K562 (cell line): ENCODE results near the gene TIMM10. TPM values are rescaled to one million over a fixed set of nuclear protein-coding genes. Genes with fewer than 3 reads are reported as not detected.

Experiments
- ATAC-seq: fragments of 200-7000 bp; cut with Tn5 transposase; 3 replicates; pipeline ENCODE4 v1.9.1; 2020; ENCODE audit warnings: moderate library complexity
- BruUV-seq: library from RNA; stranded (reverse); fragments of 400-500 nt; replicated peaks from 2 replicates; lab custom pipeline; 2021; lab: Mats Ljungman, UMichigan
- CTCF ChIA-PET: fragments of 300-600 bp; formaldehyde crosslinking; extraction: SDS; loops from one replicate; lab custom pipeline; 2021; ENCODE audit warnings: low intra/inter-chr PET ratio; lab: Yijun Ruan, JAX
- POLR2A ChIA-PET: fragments of 300-600, 350-650 bp; sonication (Branson Sonifier 250); formaldehyde crosslinking; extraction: SDS; loops from one replicate; lab custom pipeline; 2021; ENCODE audit warnings: antibody characterized with exemption, inconsistent platforms; lab: Yijun Ruan, JAX
- DNase-seq, 4 experiments: peaks; one replicate each; pipeline versions ENCODE4 v3.0.0 to v3.0.0-alpha.2; 2011 to 2018; ENCODE audit warnings: low spot score in 3 of 4, mixed read lengths in 3 of 4; ENCODE audit errors: extremely low read depth in 1 of 4
- FAIRE-seq: peaks from 2 replicates; lab custom pipeline; 2011; peaks lifted over from hg19 to GRCh38; lab: Jason Lieb, UNC
- H2AFZ ChIP-seq: 2 replicates; pipeline ENCODE4 v1.6.0; 2011; ENCODE audit warnings: low read depth, low read length, control low read depth, inconsistent platforms
- H3K27ac ChIP-seq: fragments of 200-600 bp; 3 replicates; pipeline ENCODE4 v1.8.0; 2011; ENCODE audit warnings: low read depth, mild to moderate bottlenecking, control low read depth, inconsistent platforms, low read length, moderate library complexity, mixed read lengths; ENCODE audit errors: extremely low read depth
- H3K27me3 ChIP-seq, 2 experiments: fragments of 300-600 bp in 1 of 2; 2 replicates in 1 of 2; 3 replicates in 1 of 2; pipeline versions ENCODE4 v1.6.0 to v1.8.0; 2011; ENCODE audit warnings: inconsistent platforms in 2 of 2, low read length in 2 of 2, mild to moderate bottlenecking in 1 of 2, mixed read lengths in 1 of 2, moderate library complexity in 1 of 2; ENCODE audit not compliant: control insufficient read depth in 2 of 2, insufficient read depth in 2 of 2
- H3K36me3 ChIP-seq: fragments of 300-600 bp; 3 replicates; pipeline ENCODE4 v1.8.0; 2011; ENCODE audit warnings: mild to moderate bottlenecking, low read length, inconsistent platforms; ENCODE audit not compliant: control insufficient read depth, insufficient read depth
- H3K4me1 ChIP-seq, 2 experiments: fragments of 200-600 bp in 1 of 2; replicated peaks in 1 of 2; 2 replicates in 1 of 2; 3 replicates in 1 of 2; pipeline versions ENCODE4 v1.5.1 to v1.8.0; 2011; ENCODE audit warnings: inconsistent platforms in 2 of 2, low read length in 2 of 2, mild to moderate bottlenecking in 1 of 2, mixed read lengths in 1 of 2, moderate library complexity in 1 of 2; ENCODE audit not compliant: control insufficient read depth in 2 of 2, insufficient read depth in 2 of 2
- H3K4me2 ChIP-seq: 2 replicates; pipeline ENCODE4 v1.6.1; 2011; ENCODE audit warnings: low read length, control low read depth, inconsistent platforms, mixed read lengths; ENCODE audit not compliant: insufficient read depth
- H3K4me3 ChIP-seq: fragments of 200-600 bp; sonication (generic), shearing (Covaris generic); 2 replicates; pipeline ENCODE4 v1.5.1; 2016; ENCODE audit warnings: control low read depth, inconsistent platforms
- H3K79me2 ChIP-seq: fragments of 200-600 bp; 3 replicates; pipeline ENCODE4 v1.8.0; 2011; ENCODE audit warnings: low read length, inconsistent platforms; ENCODE audit not compliant: control insufficient read depth, insufficient read depth
- H3K9ac ChIP-seq, 2 experiments: 2 replicates each; pipeline versions ENCODE4 v1.6.0 to v1.6.1; 2011; ENCODE audit warnings: low read depth in 2 of 2, low read length in 2 of 2, control low read depth in 1 of 2, inconsistent platforms in 1 of 2, mild to moderate bottlenecking in 1 of 2, mixed read lengths in 1 of 2; ENCODE audit not compliant: insufficient read depth in 1 of 2
- H3K9me1 ChIP-seq: one replicate; pipeline ENCODE4 v1.6.0; 2011; ENCODE audit warnings: inconsistent platforms, mild to moderate bottlenecking, low read length, moderate library complexity; ENCODE audit not compliant: control insufficient read depth, insufficient read depth
- H3K9me3 ChIP-seq: replicated peaks from 2 replicates; pipeline ENCODE4 v1.5.1; 2011; ENCODE audit warnings: low read depth, low read length, inconsistent platforms; ENCODE audit not compliant: control insufficient read depth, insufficient read depth
- H4K20me1 ChIP-seq: replicated peaks from 2 replicates; pipeline ENCODE4 v1.6.1; 2011; ENCODE audit warnings: low read length, inconsistent platforms, mixed read lengths; ENCODE audit not compliant: control insufficient read depth, insufficient read depth
- CBFA2T3 ChIP-seq: fragments of 450-650 bp; IDR thresholded peaks from 2 replicates; pipeline ENCODE4 v1.6.1; 2017
- KLF6 ChIP-seq: fragments of 250-450 bp; sonication (Bioruptor Pico); IDR thresholded peaks from 2 replicates; pipeline ENCODE4 v1.4.0; 2020; ENCODE audit warnings: mild to moderate bottlenecking, moderate library complexity, borderline replicate concordance
- PYGO2 ChIP-seq: fragments of 450-650 bp; IDR thresholded peaks from 2 replicates; pipeline ENCODE4 v1.6.1; 2016; ENCODE audit warnings: mild to moderate bottlenecking, missing genetic modification characterization, moderate library complexity, missing compliant biosample characterization
- ZBTB17 ChIP-seq: fragments of 450-650 bp; formaldehyde crosslinking; IDR thresholded peaks from 2 replicates; pipeline ENCODE4 v1.4.0; 2020; ENCODE audit warnings: mild to moderate bottlenecking
- ZNF121 ChIP-seq: sonication (generic); formaldehyde crosslinking; conservative IDR thresholded peaks from 2 replicates; pipeline ENCODE4 v1.8.0; 2022; ENCODE audit warnings: missing genetic modification reagents
- WGBS: fragments of 100-300 bp; shearing (Covaris generic); methylation state at CpG from one replicate; pipeline ENCODE4 v1.1.6; 2016; ENCODE audit warnings: low coverage, mixed read lengths; ENCODE audit not compliant: insufficient coverage; ENCODE audit errors: missing lambda C conversion rate; 5-methylcytosine and 5-hydroxymethylcytosine counted together
- in situ Hi-C: fragments of 300-500 bp; cut with MboI; formaldehyde crosslinking; loops from 4 replicates; pipeline ENCODE4 v1.15.0; 2018; ENCODE audit warnings: inconsistent platforms, mixed read lengths
- intact Hi-C: fragments of 100-400 bp; cut with micrococcal nuclease; formaldehyde crosslinking; loops from 2 replicates; pipeline ENCODE4 v1.14.2; 2022
- polyA plus RNA-seq, 8 experiments: library from polyadenylated mRNA; depleted of rRNA in 4 of 8; stranded (reverse) in 5 of 8; unstranded in 3 of 8; fragments of >200 nt; fragmentation: Nextera tagmentation in 2 of 8; fragmentation: Illumina TruSeq in 1 of 8; extraction: Ambion mirVana in 2 of 8; extraction: Trizol in 1 of 8; gene quantifications; 2 replicates each; pipeline versions ENCODE4 v1.2.1 to v1.2.3, GENCODE V29; 2011 to 2014; ENCODE audit warnings: inconsistent platforms in 1 of 8, missing spikeins in 1 of 8
- total RNA-seq, 7 experiments: library from RNA; depleted of rRNA in 6 of 7; stranded (reverse); fragments of >200 nt in 6 of 7; fragmentation: Illumina TruSeq in 2 of 7; extraction: Trizol in 2 of 7; gene quantifications; 2 replicates each; pipeline versions ENCODE4 v1.2.1 to v1.2.3, GENCODE V29; 2011 to 2021; ENCODE audit warnings: low replicate concordance in 1 of 7

Gene TIMM10
- total and polyA plus RNA-seq, 9 of the 15 experiments (the other 6 are each of a cell fraction or from before 2014, with no cell fraction given) = 109 to 553 (median 172) TPM

DNA sequence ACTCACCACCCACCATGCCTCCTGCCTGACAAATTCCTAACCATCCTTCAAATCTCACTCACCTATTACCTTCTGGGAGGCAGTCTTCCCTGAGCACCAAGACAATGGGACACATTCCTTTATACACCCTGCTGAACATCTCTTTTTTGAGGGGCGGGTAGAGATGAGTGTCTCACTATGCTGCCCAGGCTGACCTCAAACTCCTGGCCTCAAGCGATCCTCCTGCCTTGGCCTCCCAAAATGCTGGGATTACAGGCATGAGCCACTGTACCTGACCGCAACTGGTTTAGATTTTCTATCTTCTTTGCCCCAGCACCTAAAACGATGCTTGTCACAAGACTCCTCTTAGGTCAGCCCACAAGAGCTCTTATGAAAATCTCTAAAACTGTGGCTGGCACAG, 7.1 kb downstream of the TIMM10 start:
- peaks cover 18% of the 10 kb centered on the region for H3K36me3 ChIP-seq
- H3K9ac ChIP-seq = no peak overlapping the region
- H3K27me3 ChIP-seq = no peaks in the 10 kb centered on the region
- H3K9me1 ChIP-seq = no peaks in the 10 kb centered on the region
- no peaks in the 10 kb centered on the region for H3K9me3 ChIP-seq
- in situ Hi-C loops = loop anchor here (10.0 kb wide), 1 partner anchor 179 kb away; no protein-coding TSS in a partner anchor
- no peak overlapping the region for H3K4me2 ChIP-seq
- ATAC-seq (no peak), FAIRE-seq (no peak), DNase-seq (no peak)
- POLR2A ChIA-PET = interaction anchor here (1.0 to 4.3 kb wide), 2 partner anchors 7 to 15 kb away, joined by 3 to 31 read pairs; partner anchors contain the start of gene SLC43A1
- peak; percentile 54; the same call in 1 of the 2 replicates for TF ChIP-seq ZNF121
- no peak for TF ChIP-seq ZBTB17 (CRISPR knock-in tag)
- H2AFZ ChIP-seq = no peak overlapping the region
- peaks cover 14% of the 10 kb centered on the region for H3K79me2 ChIP-seq
- CTCF ChIA-PET = no interaction called here
- peaks cover 0 to 12% of the 10 kb centered on the region in 2 experiments; a peak in 3 of 5 replicates for H3K4me1 ChIP-seq
- BruUV-seq = no TSS peak
- H4K20me1 ChIP-seq = no peaks in the 10 kb centered on the region
- intact Hi-C loops = no loop called here
- H3K27ac ChIP-seq = no peak overlapping the region
- H3K4me3 ChIP-seq = no peak overlapping the region
- WGBS = 73% methylated on average over 4 of the region's 4 CpGs

DNA sequence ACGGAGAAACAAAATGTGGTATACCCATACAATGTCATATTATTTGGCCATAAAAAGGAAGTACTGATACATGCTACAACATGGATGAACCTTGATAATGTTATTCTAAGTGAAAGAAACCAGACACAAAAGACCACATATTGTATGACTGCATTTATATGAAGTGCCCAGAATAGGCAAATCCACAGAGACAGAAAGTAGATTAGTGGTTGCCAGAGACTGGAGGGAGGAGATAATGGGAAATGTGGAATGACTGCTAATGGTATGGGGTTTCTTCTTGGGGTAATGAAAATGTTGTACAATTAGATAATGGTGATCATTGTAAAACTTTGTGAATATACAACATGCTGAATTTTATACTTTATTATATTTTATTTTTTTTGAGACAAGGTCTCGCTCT, 9.4 kb downstream of the TIMM10 start:
- Histone ChIP-seq H3K36me3 (no peaks in the 10 kb centered on the region; the same call in 2 of the 3 replicates), H3K79me2 (no peaks in the 10 kb centered on the region; the same call in 2 of the 3 replicates), H2AFZ (no peak overlapping the region), H3K27ac (no peak overlapping the region), H3K9me3 (no peaks in the 10 kb centered on the region), H3K4me2 (no peak overlapping the region), H4K20me1 (no peaks in the 10 kb centered on the region), H3K9me1 (no peaks in the 10 kb centered on the region), H3K27me3 (no peaks in the 10 kb centered on the region), H3K4me3 (no peak overlapping the region), H3K4me1 (peaks cover 0 to 3% of the 10 kb centered on the region in 2 experiments; a peak in 3 of 5 replicates), H3K9ac (no peak overlapping the region)
- in situ Hi-C loops (loop anchor here (10.0 kb wide), 1 partner anchor 176 kb away; no protein-coding TSS in a partner anchor), intact Hi-C loops (no loop called here)
- ATAC-seq = no peak
- 95% methylated on average over 2 of the region's 2 CpGs for WGBS
- DNase-seq = no peak
- no TSS peak for BruUV-seq
- TF ChIP-seq PYGO2 (no peak), KLF6 (CRISPR knock-in tag) (no peak), CBFA2T3 (peak; percentile 31)
- CTCF ChIA-PET = interaction anchor here (0.5 kb wide), 1 partner anchor 173 kb away, joined by 3 read pairs; no protein-coding TSS in a partner anchor
- FAIRE-seq = no peak
- POLR2A ChIA-PET = interaction anchor here (0.7 to 0.8 kb wide), 2 partner anchors 19 to 178 kb away, joined by 3 to 8 read pairs; no protein-coding TSS in a partner anchor
